Skeletal muscle satellite cell (primary cell): ENCODE data around the gene CTBS.
A peak's percentile ranks its signal among the peaks of the same experiment; 100 is the strongest.

Experiments used
- H3K27me3 ChIP-seq: 2 replicates; pipeline ENCODE4 v1.7.0; 2013; ENCODE audit warnings: low read length; ENCODE audit not compliant: control insufficient read depth, insufficient read depth
- H3K36me3 ChIP-seq: 2 replicates; pipeline ENCODE4 v1.7.0; 2013; ENCODE audit warnings: mild to moderate bottlenecking, control low read depth, low read length; ENCODE audit not compliant: insufficient read depth
- H3K4me1 ChIP-seq: 2 replicates; pipeline ENCODE4 v1.7.0; 2013; ENCODE audit warnings: low read length; ENCODE audit not compliant: control insufficient read depth, insufficient read depth
- H3K4me2 ChIP-seq: 2 replicates; pipeline ENCODE4 v1.7.0; 2013; ENCODE audit warnings: mild to moderate bottlenecking, low read length
- H3K4me3 ChIP-seq: 2 replicates; pipeline ENCODE4 v1.7.0; 2013; ENCODE audit warnings: low read length
- H3K9ac ChIP-seq: 2 replicates; pipeline ENCODE4 v1.7.0; 2013; ENCODE audit warnings: mild to moderate bottlenecking, low read depth, low read length, moderate library complexity
- H3K9me3 ChIP-seq: replicated peaks from 2 replicates; pipeline ENCODE4 v1.7.0; 2013; ENCODE audit warnings: mild to moderate bottlenecking, control low read depth, low read length

CTBS gene

GRCh38 chr1:84504580-84505492 is 69.4 kb downstream of the CTBS start:
- no peaks in the 10 kb centered on the region for H3K27me3 ChIP-seq
- H3K9me3 ChIP-seq, result no peaks in the 10 kb centered on the region
- peaks cover 25% of the 10 kb centered on the region for H3K4me1 ChIP-seq
- peak overlapping the region; percentile 90 for H3K4me2 ChIP-seq
- peaks cover 19% of the 10 kb centered on the region for H3K36me3 ChIP-seq
- H3K4me3 ChIP-seq, result peak overlapping the region; percentile 80
- peak overlapping the region; percentile 93 for H3K9ac ChIP-seq

DNA sequence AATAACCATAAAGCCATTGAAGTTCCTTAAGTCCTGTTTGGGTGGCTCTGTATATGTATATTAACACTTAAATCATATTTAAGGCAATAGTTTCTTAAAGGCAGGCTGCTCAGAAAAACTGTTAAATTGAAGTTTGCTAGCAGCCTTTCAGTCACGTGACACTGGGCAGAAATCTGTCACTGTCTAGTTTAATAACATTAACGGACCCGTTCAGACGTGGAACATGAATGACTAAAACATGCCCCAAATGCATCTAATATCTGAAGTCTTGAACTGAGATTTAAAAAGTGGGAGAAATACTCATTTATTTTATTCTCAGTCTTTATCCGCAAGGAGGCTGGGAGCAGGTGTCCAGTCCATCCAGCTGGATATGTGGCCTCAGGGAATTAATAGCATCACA is 71.3 kb downstream of the CTBS start:
- Histone ChIP-seq H3K4me3 (peak overlapping the region; percentile 80), H3K4me2 (peak overlapping the region; percentile 90), H3K36me3 (peaks cover 34% of the 10 kb centered on the region), H3K9ac (peak overlapping the region; percentile 93), H3K27me3 (no peaks in the 10 kb centered on the region), H3K9me3 (no peaks in the 10 kb centered on the region), H3K4me1 (peaks cover 25% of the 10 kb centered on the region)
